Activated naive CD4-positive, alpha-beta T cell treated with Interleukin-2 at 50 U/mL for 16 hours (primary cell): ENCODE measurements around the gene RPL6.

Experiments used
- DNase-seq: peaks from one replicate; pipeline ENCODE4 v3.0.0-alpha.2; 2020

The RPL6 gene

DNA sequence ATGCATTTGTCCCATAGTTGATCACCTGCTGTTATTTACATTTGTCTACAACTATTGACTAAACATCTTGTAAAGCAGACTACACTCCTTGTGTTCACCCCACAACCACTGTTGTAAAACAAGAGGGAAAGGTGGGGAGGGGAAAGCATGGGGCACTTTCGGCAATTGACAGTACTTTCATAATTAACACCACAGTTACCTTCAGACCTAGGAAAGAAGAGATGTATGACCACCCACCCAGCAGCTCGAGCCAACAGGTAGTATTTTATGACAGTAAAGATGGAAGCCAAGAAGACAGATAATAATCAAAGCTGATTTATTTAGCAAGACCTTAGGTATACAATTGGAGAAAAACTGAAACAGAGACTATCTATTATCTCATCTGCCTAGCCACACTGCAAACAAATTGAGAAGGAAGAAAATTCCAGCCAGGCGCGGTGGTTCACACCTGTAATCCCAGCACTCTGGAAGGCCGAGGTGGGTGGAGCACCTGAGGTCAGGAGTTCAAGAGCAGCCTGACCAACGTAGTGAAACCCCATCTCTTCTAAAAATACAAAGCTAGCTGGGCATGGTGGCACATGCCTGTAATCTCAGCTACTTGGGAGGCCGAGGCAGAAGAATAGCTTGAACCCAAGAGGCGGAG, 38.4 kb downstream of the RPL6 start:
- no peak for DNase-seq

- no peak for DNase-seq
Measured at GRCh38 chr12:112370199-112370598, 39.2 kb downstream of the RPL6 start.

- DNase-seq, result no peak
Measured at GRCh38 chr12:112368856-112369255, 40.5 kb downstream of the RPL6 start.

- no peak for DNase-seq
Measured at GRCh38 chr12:112367965-112368364, 41.4 kb downstream of the RPL6 start.

DNA sequence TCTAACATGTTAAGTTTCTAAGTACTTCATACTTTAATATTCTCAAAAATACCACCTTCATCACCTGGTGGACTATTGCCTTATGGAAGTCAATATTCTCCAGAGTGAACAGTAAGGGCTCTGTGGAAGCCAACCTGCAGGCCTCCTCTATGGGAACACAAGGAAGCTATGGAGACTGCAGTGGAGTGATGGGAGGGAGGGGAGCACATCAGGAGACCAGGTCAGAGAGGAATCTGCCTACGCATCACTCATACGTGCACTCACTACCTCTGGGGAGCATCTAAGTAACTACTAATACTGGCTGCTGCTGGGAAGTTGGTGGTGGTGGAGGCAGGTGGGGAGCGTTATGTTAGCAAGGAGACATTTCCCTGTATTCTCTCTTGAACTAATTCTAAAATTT, 47.1 kb downstream of the RPL6 start:
- no peak for DNase-seq

GRCh38 chr12:112361271-112361670, 48.1 kb downstream of the RPL6 start:
- DNase-seq, result no peak

- no peak for DNase-seq
Measured at GRCh38 chr12:112359290-112359689, 50.1 kb downstream of the RPL6 start.

DNA sequence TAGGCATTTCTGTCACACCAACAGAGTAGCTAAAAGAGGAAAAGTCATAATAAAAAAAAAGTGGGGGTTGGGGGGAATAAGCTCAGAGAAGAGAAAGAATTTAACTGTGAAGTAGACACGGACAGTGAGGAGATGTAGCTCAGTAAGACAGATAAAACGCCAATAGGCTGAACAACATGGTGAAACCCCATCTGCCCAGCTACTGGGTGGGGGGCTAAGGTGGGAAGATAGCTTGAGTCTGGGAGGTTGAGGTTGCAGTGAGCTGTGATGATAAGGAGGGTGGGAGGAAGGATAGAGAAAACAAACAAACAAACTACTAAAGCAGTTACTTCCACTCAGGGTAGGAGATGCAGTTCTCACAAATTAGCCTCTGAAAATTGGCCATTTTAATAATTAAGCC, 52.2 kb downstream of the RPL6 start:
- DNase-seq, result no peak
